ENCODE measurements around the gene ALDH16A1. TPM values are rescaled to one million over a fixed set of nuclear protein-coding genes. Genes with fewer than 3 reads are reported as not detected.
"Not testable (repeated sequence)": the region's sequence is repeated elsewhere in the genome, so short reads cannot be mapped to it uniquely, and the experiment has no call there.

Gene ALDH16A1
- total RNA-seq, 1 experiment from 2014 or later = 50.9 TPM

DNA sequence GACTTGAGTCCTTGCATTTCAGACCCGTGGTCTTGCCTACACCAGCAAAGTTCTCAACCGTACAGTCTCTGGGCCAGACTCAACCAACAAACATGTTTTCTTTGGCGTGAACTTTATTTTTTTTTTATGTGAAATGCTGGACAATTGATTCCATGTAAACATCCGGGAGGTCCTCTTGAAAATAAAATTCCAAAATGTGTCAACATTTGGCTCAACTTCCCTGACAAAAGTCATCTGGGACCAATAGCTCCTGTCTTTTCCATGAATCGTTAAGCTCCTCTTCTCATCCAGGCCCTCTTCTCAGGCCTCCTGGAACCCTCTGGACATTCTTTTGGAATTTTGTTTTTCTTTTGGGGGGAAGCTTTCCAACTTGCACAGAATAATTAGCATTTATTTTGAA, 2.7 kb downstream of the ALDH16A1 start:
- DNase-seq (ENCODE audit: low spot score) = no peak
- in situ Hi-C loops (cut with HindIII; ENCODE audit: low sequenced_read_pairs) = no loop called here

GRCh38 chr19:49456326-49456725, 3.3 kb downstream of the ALDH16A1 start:
- no peak for DNase-seq (ENCODE audit: low spot score)

DNA sequence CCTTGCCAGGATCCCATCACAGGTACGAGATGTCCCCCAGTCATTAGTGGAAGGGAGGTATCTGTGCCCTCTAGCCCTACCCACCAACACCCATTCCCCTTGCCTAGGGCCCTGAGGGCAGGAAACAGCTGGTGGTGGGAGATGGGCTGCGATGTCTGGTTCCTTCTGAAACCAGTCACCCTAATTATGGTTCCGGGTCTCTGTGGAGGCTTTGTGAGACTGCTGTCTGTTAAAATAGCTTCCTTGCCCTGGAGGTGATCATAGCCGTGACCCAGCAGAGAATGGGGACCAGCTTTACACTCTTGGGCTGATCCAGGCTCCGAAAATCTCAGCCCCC, 5.5 kb downstream of the ALDH16A1 start:
- in situ Hi-C loops (cut with HindIII; ENCODE audit: low sequenced_read_pairs) = no loop called here
- DNase-seq (ENCODE audit: low spot score) = no peak

More at GRCh38 chr19:49456326-49456725, 3.3 kb downstream of the ALDH16A1 start:
- in situ Hi-C loops (cut with HindIII; ENCODE audit: low sequenced_read_pairs) = no loop called here

GRCh38 chr19:49459388-49459787, 6.4 kb downstream of the ALDH16A1 start:
- in situ Hi-C loops (cut with HindIII; ENCODE audit: low sequenced_read_pairs) = no loop called here
- no peak for DNase-seq (ENCODE audit: low spot score)

GRCh38 chr19:49461130-49461529, 8.1 kb downstream of the ALDH16A1 start:
- in situ Hi-C loops (cut with HindIII; ENCODE audit: low sequenced_read_pairs); DNase-seq (ENCODE audit: low spot score): not testable (repeated sequence)

- in situ Hi-C loops (cut with HindIII; ENCODE audit: low sequenced_read_pairs) = no loop called here
- no peak for DNase-seq (ENCODE audit: low spot score)
Measured at GRCh38 chr19:49461656-49462055, 8.6 kb downstream of the ALDH16A1 start.

DNA sequence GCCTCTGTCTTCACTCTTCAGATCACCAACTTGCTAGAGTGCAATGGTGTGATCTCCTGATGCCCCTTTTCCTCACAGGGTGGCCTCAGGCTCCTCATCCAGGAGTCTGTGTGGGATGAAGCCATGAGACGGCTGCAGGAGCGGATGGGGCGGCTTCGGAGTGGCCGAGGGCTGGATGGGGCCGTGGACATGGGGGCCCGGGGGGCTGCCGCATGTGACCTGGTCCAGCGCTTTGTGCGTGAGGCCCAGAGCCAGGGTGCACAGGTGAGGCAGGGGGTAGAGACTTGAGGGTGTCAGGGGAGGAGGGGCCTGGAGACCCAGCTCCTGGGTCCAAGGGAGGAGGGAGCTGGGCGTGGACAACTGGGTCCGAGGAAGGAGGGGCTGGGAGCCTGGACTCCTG, 9.5 kb downstream of the ALDH16A1 start:
- no peak for DNase-seq (ENCODE audit: low spot score)
- in situ Hi-C loops (cut with HindIII; ENCODE audit: low sequenced_read_pairs) = no loop called here

DNA sequence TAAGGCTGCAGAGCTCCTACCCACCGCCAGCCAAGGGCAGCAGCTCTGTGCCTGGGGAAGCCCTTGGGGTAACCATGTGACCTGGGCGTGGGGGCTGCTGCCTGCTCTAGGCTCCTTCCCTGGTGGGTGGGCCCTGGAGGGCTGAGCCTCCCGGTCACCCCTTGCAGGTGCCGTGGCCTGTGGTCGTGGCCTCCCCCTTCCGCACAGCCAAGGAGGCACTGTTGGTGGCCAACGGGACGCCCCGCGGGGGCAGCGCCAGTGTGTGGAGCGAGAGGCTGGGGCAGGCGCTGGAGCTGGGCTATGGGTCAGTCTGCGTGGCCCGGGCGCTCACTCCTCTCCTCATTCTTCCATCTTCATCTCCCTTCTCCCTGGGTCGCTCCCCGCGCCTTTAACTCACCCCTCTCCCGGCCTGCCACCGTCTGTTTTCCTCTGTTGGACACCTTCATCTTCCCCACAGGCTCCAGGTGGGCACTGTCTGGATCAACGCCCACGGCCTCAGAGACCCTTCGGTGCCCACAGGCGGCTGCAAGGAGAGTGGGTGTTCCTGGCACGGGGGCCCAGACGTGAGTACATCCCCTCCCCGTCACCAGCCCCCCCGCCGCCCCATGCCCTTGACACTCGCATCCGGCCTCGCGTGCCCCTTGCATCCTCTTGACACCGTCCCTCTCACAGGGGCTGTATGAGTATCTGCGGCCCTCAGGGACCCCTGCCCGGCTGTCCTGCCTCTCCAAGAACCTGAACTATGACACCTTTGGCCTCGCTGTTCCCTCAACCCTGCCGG, 11.1 kb downstream of the ALDH16A1 start:
- no peak for DNase-seq (ENCODE audit: low spot score)
- in situ Hi-C loops (cut with HindIII; ENCODE audit: low sequenced_read_pairs) = no loop called here

DNA sequence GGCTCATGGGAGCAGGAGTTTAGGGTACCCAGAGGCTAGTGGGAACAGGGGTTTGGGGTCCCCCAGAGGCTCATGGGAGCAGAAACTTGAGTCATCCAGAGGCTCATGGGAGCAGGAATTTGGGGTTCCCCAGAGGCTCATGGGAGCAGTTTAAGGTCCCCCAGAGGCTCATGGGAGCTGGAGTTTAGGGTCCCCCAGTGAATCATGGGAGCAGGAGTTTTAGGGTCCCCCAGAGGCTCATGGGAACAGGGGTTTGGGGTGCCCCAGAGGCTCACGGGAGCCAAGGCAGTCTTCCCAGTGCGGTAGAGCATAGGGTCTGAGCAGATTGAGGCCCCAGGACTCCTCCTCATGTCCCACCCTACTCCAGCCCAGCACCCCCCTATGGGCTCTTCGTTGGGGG, 12.3 kb downstream of the ALDH16A1 start:
- DNase-seq (ENCODE audit: low spot score) = no peak
- in situ Hi-C loops (cut with HindIII; ENCODE audit: low sequenced_read_pairs) = no loop called here

DNA sequence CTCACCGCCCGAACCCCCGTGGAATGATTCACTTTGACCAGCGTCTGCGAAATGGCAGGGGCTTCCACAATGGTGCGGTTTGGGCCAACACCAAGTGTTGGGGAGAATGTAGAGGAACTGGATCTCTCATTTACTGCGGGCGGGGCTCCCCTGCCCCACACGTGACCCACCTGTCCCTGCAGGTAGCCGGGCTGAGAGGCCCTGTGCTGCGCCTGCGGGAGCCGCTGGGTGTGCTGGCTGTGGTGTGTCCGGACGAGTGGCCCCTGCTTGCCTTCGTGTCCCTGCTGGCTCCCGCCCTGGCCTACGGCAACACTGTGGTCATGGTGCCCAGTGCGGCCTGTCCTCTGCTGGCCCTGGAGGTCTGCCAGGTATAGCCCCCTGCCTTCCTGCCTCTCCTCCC, 15.2 kb downstream of the ALDH16A1 start:
- DNase-seq (ENCODE audit: low spot score) = no peak
- in situ Hi-C loops (cut with HindIII; ENCODE audit: low sequenced_read_pairs) = no loop called here

DNA sequence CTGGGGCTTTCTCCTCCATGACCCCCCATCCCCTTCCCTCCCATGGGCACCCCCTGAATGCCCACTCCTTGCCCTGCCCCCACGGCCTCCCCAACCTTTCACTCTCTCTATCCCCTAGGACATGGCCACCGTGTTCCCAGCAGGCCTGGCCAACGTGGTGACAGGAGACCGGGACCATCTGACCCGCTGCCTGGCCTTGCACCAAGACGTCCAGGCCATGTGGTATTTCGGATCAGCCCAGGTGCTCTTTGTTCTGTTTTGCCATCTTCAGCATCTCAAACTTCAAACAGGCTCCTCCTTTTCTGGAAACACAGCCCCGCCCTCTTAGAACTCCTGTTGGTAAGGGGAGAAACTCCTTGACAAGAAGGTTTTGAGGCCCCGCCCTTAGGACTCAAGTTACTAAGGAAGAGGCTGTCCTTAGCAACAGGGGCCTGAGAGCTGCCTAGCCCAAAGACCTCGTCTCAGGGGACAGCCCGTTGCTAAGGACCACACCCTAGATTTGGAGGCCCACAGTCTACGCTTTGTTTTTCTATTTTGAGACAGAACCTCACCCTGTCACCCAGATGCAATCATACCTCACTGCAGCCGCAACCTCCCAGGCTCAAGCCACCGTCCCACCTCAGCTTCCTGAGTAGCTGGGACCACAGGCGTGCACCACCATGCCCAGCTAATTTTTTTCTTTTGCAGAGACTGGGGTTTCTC, 15.9 kb downstream of the ALDH16A1 start:
- in situ Hi-C loops (cut with HindIII; ENCODE audit: low sequenced_read_pairs) = no loop called here
- no peak for DNase-seq (ENCODE audit: low spot score)

GRCh38 chr19:49469828-49470614, 17.0 kb downstream of the ALDH16A1 start:
- no peak for DNase-seq (ENCODE audit: low spot score)
- in situ Hi-C loops (cut with HindIII; ENCODE audit: low sequenced_read_pairs) = no loop called here

- no peak for DNase-seq (ENCODE audit: low spot score)
- in situ Hi-C loops (cut with HindIII; ENCODE audit: low sequenced_read_pairs) = no loop called here
Measured at GRCh38 chr19:49470615-49470978, 17.6 kb downstream of the ALDH16A1 start.

- in situ Hi-C loops (cut with HindIII; ENCODE audit: low sequenced_read_pairs) = no loop called here
- DNase-seq (ENCODE audit: low spot score) = no peak
Measured at GRCh38 chr19:49472936-49473335, 19.9 kb downstream of the ALDH16A1 start.

DNA sequence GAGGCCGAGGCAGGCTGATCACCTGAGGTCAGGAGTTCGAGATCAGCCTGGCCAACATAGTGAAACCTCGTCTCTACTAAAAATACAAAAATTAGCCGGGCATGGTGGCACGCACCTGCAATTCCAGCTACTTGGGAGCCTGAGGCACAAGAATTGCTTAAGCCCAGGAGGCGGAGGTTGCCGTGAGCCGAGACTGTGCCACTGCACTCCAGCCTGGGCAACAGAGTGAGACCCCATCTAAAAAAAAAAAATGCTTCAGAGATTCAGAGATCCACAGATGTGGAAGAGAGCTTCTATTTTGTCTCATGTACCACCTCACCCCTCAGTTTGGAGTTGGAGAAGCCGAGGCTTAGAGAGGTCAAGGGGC, 20.5 kb downstream of the ALDH16A1 start:
- in situ Hi-C loops (cut with HindIII; ENCODE audit: low sequenced_read_pairs); DNase-seq (ENCODE audit: low spot score): not testable (repeated sequence)

DNA sequence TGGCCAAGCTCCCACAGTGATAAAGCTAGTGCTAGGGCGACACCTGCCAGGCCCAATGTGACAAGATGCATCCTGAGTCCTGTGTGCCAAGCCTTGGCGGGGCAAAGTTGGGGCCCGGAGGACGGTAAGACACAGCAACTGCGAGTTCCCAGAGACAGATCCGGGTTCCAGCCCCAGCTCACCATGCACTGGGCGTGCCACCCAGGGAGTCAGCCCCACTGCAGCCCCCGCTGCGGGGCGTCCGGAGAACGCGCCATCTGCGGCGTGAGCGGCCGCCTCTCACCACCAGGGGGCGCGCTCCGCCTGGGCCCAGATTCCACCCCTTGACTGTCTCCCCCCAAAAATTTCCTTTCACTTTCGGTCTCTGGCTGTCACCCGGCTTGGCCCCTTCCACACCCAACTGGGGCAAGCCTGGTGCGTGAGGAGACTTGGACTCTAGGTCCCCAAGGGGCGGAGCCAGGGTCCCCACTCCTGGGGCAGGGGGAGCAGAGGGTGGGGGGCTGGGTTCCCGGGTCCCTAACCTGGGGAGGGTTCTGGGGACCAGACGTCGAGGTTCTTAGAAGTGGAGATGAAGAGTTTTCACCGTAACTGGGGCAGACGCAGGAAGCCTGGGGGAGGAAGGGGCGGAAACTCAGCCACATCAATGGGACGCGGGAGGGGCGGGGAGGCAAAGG, 21.0 kb downstream of the ALDH16A1 start, which contains the start of gene FLT3LG:
Gene FLT3LG, plus strand, starts transcription at position 348 of the 674 bp plus-strand sequence. CDS start 425 bp downstream, outside the sequence.
- DNase-seq (ENCODE audit: low spot score) = no peak

GRCh38 chr19:49474542-49474924, 21.5 kb downstream of the ALDH16A1 start:
- no peak for DNase-seq (ENCODE audit: low spot score)
- in situ Hi-C loops (cut with HindIII; ENCODE audit: low sequenced_read_pairs) = no loop called here

More for the DNA sequence above, 21.0 kb downstream of the ALDH16A1 start, which contains the start of gene FLT3LG:
- in situ Hi-C loops (cut with HindIII; ENCODE audit: low sequenced_read_pairs) = no loop called here

GRCh38 chr19:49475191-49475917, 22.3 kb downstream of the ALDH16A1 start:
- no peak for DNase-seq (ENCODE audit: low spot score)
- in situ Hi-C loops (cut with HindIII; ENCODE audit: low sequenced_read_pairs) = no loop called here
